Measurements from ENCODE around the gene ACTR1B.
"Not testable (repeated sequence)": the region's sequence is repeated elsewhere in the genome, so short reads cannot be mapped to it uniquely, and the experiment has no call there.

Gene ACTR1B
- total RNA-seq: 85.9 to 119 (median 93.3) reads per million in 3 experiments

DNA sequence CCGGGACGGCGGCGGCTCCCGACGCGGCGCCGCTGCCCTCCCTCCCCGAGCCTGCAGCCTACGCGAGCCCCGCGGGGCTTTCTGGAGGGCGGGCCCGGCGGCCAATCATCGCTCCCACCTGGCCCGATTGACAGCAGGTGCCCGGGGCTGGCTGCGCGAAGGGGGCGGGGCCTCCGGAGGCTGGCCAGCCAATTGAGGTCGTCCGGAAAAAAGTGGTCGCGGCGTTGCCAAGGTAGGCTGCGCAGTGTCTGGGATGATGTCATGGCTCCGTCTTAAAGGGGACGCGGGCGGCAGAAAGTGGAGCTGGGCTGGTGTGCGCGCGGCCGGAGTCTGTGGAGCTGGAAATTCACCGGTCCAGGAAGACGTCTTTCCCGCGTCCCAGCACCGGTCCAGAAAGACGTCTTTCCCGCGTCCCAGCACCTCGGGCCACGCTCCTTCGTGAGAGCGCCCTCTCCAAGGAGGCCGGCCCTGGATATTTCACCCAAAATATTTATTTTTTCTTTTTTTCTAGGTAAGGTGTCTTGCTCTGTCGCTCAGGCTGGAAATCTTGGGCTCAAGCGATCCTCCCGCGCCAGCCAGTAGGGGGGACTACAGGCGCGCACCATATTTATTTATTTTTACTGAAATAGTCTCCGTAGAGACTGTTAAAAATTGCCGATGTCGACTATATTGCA lies at the start of gene ACTR1B:
ACTR1B (minus strand) TSS at position 83 of the 674 bp plus-strand sequence. CDS start 154 bp downstream, outside the sequence.
- DNase-seq: peak; percentile 98

DNA sequence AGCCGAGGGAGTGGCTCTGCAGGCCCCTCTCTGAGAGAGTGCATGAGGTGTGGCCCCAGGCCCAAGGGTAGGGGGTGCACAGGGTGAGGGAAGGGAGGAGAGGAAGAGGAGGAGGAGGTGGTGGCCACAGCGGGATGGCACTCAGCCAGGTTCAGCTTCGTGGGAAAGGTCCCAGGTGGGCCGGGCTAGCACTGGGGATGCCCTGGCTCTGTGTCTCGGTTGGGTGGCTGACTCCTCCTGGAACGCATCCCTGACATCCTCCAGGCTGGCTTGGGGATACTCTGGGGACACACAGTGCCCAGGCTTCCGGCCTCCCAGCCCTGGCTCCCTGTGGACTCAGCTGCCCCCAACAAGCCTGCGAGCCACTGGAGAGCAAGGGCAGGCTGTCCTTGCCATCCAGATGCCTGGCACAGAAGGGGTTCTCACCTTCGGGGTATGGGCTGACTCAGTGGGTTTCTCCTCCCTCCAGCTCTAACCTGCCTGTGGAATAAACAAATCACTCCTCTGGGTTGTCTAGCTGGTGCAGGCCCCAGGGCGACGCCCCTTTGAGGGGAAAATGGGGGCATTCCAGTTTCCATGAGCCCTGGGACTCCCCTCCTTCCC lies 49.0 kb upstream of the ACTR1B start:
- DNase-seq: peak; percentile 19

- not testable (repeated sequence) for DNase-seq
These were observed 48.3 kb upstream of the ACTR1B start for GRCh38 chr2:97712175-97712574.

GRCh38 chr2:97711394-97711711 lies 47.5 kb upstream of the ACTR1B start:
- no peak for DNase-seq

GRCh38 chr2:97708608-97709007 lies 44.8 kb upstream of the ACTR1B start:
- DNase-seq: no peak

- DNase-seq: no peak
These were observed 44.2 kb upstream of the ACTR1B start for GRCh38 chr2:97708048-97708380.

GRCh38 chr2:97707362-97708047 lies 43.7 kb upstream of the ACTR1B start:
- no peak for DNase-seq

- no peak for DNase-seq
These were observed 43.0 kb upstream of the ACTR1B start for GRCh38 chr2:97706708-97707345.

DNA sequence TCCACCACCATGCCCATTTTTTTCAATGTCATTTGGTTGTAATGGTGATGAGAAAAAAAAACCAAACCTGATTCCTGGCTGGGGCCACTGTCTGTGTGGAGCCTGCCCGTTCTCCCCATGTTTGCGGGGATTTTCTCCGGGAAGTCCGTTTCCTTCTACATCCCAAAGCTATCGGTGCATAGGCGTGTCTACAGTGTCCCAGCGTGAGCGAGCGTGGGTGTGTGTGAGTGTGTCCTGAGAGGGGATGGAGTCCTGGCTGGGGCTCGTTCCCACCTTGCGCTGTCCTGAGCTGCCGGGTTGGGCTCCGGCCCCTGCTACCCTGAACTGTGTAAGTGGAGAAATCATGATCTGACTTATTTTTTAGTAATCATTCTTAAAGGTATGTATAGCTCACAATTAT lies 42.3 kb upstream of the ACTR1B start:
- no peak for DNase-seq

DNA sequence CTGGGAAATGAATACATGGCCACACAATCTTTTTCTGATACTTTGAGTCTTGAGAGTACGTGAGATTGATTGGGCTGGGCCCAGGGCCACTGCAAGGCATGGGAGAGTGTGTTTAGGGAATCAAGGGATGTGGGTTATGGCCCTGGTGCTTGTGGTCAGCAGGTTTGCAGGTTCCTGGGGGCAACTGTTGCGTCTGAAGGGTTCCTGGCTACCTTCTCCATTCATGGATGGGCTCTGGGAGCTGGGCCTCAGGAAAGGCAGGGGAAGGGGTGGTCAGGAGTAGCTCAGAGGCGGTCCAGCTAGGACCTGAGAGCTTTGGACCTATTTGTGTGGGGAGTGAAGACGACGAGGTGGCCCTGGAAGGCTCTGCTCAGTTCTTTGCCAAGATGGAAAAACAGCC lies 41.1 kb upstream of the ACTR1B start:
- no peak for DNase-seq

DNA sequence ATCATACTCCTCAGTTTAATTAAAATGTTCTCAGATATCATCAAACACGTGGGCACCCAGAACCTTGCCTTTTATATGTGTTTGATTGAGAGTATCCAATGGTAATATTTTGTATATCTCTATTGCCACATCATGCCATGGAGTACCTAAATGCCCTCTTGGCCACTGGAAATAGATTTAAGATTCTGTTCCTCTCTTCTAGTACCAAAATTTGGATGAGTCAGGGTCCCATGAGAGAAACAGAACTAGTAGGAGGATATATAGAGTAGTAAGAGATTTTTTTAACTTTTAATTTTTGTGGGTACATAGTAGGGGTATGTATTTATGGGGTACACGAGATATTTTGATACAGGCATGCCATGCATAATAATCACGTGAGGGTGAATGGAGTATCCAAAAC lies 39.9 kb upstream of the ACTR1B start:
- no peak for DNase-seq

- no peak for DNase-seq
These were observed 39.1 kb upstream of the ACTR1B start for GRCh38 chr2:97702731-97703470.

GRCh38 chr2:97701851-97702465 lies 38.1 kb upstream of the ACTR1B start:
- no peak for DNase-seq

DNA sequence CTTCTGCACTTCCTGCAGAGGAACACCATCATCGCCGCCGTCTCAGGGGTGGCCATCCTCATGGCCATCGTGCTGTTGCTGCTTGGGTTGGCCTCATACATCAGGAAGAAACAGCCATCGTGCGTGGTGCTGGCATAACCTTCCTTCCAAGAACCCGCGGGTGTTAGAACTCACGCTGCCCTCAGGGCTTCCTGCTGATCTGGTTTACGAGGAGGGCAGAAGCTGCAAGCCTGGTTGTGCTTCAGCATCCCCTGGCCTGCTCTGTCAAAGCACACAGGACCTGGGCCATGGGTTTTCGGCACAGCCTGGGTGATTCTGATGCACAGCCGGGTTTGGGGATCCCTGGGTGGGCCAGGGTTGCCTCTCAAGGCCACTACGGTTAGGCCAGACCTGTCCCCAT lies 37.3 kb upstream of the ACTR1B start:
- no peak for DNase-seq

DNA sequence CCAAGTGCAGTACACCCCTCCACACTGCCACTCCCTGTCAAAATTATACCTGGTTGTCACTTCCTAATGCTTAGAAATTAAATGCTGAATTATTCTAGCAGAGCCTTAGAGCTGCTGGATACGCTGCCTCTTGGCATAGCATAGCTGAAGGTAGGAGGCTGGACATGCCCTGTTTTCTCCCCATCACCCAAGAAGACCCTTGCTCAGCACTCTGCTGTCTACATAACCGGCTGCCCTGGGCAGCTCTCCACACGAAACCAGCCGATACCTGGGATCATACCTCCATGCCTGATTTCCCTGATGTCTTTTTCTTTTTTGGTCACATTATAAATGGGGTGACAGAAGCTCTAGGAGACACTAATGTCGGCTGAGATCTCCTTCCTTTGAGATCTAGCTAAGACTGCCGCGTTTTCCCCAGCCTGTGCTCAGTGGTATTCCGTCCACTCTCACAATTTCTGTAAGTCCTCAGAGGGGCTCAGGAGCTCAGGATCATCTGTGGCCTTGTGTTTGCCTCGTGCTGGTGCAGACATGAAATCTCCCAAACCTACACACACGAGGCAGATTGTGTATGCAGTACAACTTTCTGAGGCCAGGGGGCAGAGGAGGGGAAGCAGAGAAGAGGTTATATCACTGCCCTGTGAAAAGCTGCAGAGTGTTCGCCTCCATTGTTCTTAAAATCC lies 36.1 kb upstream of the ACTR1B start:
- peak; percentile 43 for DNase-seq

- DNase-seq: no peak
These were observed 34.7 kb upstream of the ACTR1B start for GRCh38 chr2:97698530-97698929.

GRCh38 chr2:97697252-97698235 lies 33.7 kb upstream of the ACTR1B start:
- DNase-seq: peak; percentile 84

DNA sequence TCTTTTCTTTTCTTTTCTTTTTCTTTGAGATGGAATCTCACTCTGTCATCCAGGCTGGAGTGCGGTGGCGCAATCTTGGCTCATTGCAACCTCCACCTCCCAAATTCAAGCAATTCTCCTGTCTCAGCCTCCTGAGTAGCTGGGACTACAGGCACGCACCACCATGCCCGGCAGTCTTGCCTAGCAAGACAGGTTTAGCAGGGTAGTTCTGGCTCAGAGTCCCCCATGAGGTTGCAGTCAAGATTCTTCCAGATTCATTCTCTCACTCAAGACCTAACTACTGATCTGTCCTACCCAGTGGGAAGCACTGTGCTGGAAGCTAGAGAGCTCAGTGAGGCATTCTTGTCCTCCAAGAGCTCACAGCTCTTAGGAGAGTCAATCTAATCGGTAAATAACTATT lies 31.9 kb upstream of the ACTR1B start:
- no peak for DNase-seq

DNA sequence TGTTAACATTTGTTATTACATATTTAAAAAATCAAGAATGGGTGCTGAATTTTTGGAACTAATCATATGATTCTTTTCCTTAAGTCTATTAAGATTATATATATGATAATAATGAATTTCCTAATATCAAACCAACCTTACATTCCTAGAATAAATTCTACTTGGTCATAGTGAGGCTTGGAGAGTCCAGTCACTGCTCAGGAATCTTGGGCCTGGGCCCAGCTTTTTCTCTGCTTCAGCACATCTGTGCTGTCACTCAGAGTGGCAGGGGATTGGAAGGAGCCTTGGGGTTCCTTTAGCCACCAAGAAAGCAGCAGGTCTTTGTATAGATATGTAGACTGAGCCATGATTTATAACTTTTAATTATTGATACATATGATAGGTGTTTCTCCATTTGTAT lies 29.6 kb upstream of the ACTR1B start:
- no peak for DNase-seq

DNA sequence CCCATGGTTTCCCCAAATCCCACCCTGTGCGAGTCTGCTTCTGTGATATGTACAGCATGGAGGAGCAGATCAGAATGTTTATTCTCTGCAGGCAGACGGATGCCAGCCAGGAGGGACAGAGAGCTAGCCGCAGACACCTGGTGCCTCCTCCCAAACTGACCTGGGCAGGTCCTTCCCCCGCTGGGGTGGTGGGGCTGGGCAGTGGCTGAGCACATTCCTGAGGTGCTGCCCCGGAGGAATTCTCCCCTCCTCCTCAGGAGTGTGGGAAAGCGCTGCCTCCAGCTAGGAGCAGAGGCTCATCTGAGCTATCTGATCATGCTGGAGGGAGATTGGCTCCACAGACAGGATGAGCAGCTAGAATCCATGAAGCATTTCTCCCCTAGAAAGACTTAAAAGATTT lies 27.3 kb upstream of the ACTR1B start:
- no peak for DNase-seq

Measured in central memory CD4-positive, alpha-beta T cell (primary cell).